ENCODE measurements around the gene TGFBR3. TPM values are rescaled to one million over a fixed set of nuclear protein-coding genes. Genes with fewer than 3 reads are reported as not detected.

Gene TGFBR3
- total RNA-seq, 2 donors from 2014 or later, result 14.4 to 27.8 TPM

GRCh38 chr1:91833946-91834345, 52.0 kb downstream of the TGFBR3 start:
- intact Hi-C loops (cut with DNase I, micrococcal nuclease), result no loop called here
- ATAC-seq (no peak), DNase-seq (no peak)

GRCh38 chr1:91831132-91831930, 54.6 kb downstream of the TGFBR3 start:
- DNase-seq, result no peak
- intact Hi-C loops (cut with DNase I, micrococcal nuclease), result no loop called here
- ATAC-seq, result peak; percentile 53

GRCh38 chr1:91830242-91831131, 55.5 kb downstream of the TGFBR3 start:
- intact Hi-C loops (cut with DNase I, micrococcal nuclease), result no loop called here
- DNase-seq (peak; percentile 53 to 54), ATAC-seq (peak; percentile 56)

GRCh38 chr1:91829293-91830153, 56.4 kb downstream of the TGFBR3 start:
- intact Hi-C loops (cut with DNase I, micrococcal nuclease), result no loop called here
- DNase-seq, result no peak
- ATAC-seq, result no peak

- DNase-seq (no peak), ATAC-seq (no peak)
- intact Hi-C loops (cut with DNase I, micrococcal nuclease), result no loop called here
Measured at GRCh38 chr1:91828583-91829281, 57.2 kb downstream of the TGFBR3 start.

- intact Hi-C loops (cut with DNase I, micrococcal nuclease), result no loop called here
- DNase-seq (no peak), ATAC-seq (peak; percentile 73)
Measured at GRCh38 chr1:91827459-91828321, 58.3 kb downstream of the TGFBR3 start.

- ATAC-seq, result peak; percentile 75
- intact Hi-C loops (cut with DNase I, micrococcal nuclease), result no loop called here
- peak; percentile 63 to 86 for DNase-seq
Measured at GRCh38 chr1:91827087-91827458, 58.9 kb downstream of the TGFBR3 start.

- no peak for DNase-seq
- no peak for ATAC-seq
- intact Hi-C loops (cut with DNase I, micrococcal nuclease), result no loop called here
Measured at GRCh38 chr1:91826649-91827048, 59.3 kb downstream of the TGFBR3 start.

- ATAC-seq (no peak), DNase-seq (no peak)
- intact Hi-C loops (cut with DNase I, micrococcal nuclease), result no loop called here
Measured at GRCh38 chr1:91826248-91826647, 59.7 kb downstream of the TGFBR3 start.

- ATAC-seq (no peak), DNase-seq (no peak)
- intact Hi-C loops (cut with DNase I, micrococcal nuclease), result no loop called here
Measured at GRCh38 chr1:91821126-91821868, 64.7 kb downstream of the TGFBR3 start.

GRCh38 chr1:91819038-91819788, 66.7 kb downstream of the TGFBR3 start:
- ATAC-seq (peak; percentile 34), DNase-seq (no peak)
- intact Hi-C loops (cut with DNase I, micrococcal nuclease), result no loop called here

- no peak for DNase-seq
- no peak for ATAC-seq
- intact Hi-C loops (cut with DNase I, micrococcal nuclease), result no loop called here
Measured at GRCh38 chr1:91818713-91818975, 67.3 kb downstream of the TGFBR3 start.

- no peak for ATAC-seq
- intact Hi-C loops (cut with DNase I, micrococcal nuclease), result no loop called here
- DNase-seq, result no peak
Measured at GRCh38 chr1:91817211-91817905, 68.6 kb downstream of the TGFBR3 start.

GRCh38 chr1:91816031-91816430, 69.9 kb downstream of the TGFBR3 start:
- DNase-seq (no peak), ATAC-seq (no peak)
- intact Hi-C loops (cut with DNase I, micrococcal nuclease), result no loop called here

GRCh38 chr1:91814448-91814847, 71.5 kb downstream of the TGFBR3 start:
- intact Hi-C loops (cut with DNase I, micrococcal nuclease), result no loop called here
- no peak for ATAC-seq
- no peak for DNase-seq

GRCh38 chr1:91813813-91814212, 72.1 kb downstream of the TGFBR3 start:
- DNase-seq, result no peak
- intact Hi-C loops (cut with DNase I, micrococcal nuclease), result no loop called here
- ATAC-seq, result no peak
